GM12875 (cell line): ENCODE data around the gene RARRES2.

ENCODE experiments used
- H3K4me3 ChIP-seq: one replicate; pipeline ENCODE4 v1.5.1; 2011; ENCODE audit warnings: low read depth, low read length, control low read depth
- TF ChIP-seq, protein P1 (sequence below): IDR thresholded peaks from 2 replicates; pipeline ENCODE4 v1.5.1; 2011; ENCODE audit warnings: low read depth, mild to moderate bottlenecking, control low read depth, inconsistent platforms, low read length, moderate library complexity, borderline replicate concordance; ENCODE audit not compliant: insufficient read depth

RARRES2 gene

DNA sequence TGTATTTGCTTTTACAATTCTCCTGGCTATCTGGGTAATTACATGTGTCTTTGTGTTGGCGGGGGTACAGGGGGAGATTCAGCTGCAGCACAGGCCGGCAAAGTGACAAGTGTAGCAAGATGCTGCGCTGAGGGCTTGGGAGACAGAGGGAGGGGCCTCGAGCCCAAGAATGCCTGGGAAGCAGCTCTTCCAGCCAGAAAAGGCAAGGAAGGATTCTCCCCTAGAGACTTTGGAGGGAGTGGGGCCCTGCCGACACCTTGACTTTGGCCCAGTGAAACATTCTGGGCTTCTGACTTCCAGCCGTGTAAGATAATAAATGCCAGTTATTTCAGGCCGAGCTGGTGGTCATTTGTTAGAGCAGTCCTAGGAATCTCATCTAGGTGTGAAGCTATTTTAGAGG, 20.0 kb upstream of the RARRES2 start:
- H3K4me3 ChIP-seq, result no peak overlapping the region
- TF ChIP-seq, protein P1, sequence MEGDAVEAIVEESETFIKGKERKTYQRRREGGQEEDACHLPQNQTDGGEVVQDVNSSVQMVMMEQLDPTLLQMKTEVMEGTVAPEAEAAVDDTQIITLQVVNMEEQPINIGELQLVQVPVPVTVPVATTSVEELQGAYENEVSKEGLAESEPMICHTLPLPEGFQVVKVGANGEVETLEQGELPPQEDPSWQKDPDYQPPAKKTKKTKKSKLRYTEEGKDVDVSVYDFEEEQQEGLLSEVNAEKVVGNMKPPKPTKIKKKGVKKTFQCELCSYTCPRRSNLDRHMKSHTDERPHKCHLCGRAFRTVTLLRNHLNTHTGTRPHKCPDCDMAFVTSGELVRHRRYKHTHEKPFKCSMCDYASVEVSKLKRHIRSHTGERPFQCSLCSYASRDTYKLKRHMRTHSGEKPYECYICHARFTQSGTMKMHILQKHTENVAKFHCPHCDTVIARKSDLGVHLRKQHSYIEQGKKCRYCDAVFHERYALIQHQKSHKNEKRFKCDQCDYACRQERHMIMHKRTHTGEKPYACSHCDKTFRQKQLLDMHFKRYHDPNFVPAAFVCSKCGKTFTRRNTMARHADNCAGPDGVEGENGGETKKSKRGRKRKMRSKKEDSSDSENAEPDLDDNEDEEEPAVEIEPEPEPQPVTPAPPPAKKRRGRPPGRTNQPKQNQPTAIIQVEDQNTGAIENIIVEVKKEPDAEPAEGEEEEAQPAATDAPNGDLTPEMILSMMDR, result no peak

GRCh38 chr7:150360363-150361058, 19.1 kb upstream of the RARRES2 start:
- H3K4me3 ChIP-seq, result no peak overlapping the region
- TF ChIP-seq, protein P1, result no peak

DNA sequence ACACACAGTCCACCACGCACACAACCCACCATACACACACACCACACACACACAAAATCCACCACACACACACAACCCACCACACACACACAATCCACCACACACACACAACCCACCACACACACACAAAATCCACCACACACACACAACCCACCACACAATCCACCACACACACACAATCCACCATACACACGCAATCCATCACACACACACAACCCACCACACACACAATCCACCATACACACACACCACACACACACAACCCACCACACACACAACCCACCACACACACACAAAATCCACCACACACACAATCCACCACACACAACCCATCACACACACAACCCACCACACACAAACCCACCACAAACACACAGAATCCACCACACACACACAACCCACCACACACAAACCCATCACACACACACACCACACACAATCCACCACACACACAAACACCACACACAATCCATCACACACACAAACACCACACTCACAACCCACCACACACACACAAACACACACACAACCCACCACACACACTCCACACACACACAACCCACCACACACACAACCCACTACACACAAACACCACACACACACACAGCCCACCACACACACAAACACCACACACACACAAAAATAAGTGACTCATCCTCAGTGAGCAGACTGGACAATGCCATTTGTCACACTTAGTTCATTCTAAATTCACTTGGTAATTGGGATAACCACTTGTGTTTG, 18.4 kb upstream of the RARRES2 start:
- TF ChIP-seq, protein P1, result no peak
- H3K4me3 ChIP-seq, result no peak overlapping the region

DNA sequence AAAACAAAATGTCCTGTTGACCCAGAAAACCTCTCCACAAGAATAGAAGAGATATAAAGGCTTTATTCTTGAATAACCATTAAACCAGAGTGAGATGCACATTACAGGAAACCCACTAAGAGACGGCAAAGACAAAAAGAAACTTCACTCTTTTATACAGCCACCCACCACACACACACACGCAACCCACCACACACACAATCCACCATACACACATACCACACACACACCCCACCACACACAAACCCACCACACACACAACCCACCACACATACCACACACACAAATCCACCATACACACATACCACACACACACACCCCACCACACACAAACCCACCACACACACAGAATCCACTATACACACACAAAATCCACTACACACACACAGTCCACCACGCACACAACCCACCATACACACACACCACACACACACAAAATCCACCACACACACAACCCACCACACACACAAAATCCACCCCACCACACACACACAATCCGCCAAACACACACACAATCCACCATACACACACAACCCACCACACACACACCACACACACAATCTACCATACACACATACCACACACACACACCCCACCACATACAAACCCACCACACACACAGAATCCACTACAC, 17.7 kb upstream of the RARRES2 start:
- TF ChIP-seq, protein P1, result no peak
- H3K4me3 ChIP-seq, result no peak overlapping the region

DNA sequence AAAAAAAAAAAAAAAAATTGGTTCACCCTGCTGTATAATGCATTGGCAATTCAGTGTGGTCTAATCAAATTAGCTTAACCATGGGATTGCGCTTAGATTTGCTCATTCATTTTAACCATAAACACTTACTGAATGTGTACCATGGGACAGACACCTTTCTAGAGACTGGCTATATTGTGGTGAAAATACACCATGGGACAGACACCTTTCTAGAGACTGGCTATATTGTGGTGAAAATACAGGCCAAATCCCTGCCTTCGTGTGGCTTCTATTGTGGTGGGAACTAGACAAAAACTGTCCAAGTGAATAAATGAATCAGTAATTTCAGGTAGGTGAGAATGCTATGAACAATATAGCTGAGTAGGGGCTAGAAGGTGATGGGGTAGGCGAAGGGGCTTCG, 17.0 kb upstream of the RARRES2 start:
- TF ChIP-seq, protein P1, result no peak

DNA sequence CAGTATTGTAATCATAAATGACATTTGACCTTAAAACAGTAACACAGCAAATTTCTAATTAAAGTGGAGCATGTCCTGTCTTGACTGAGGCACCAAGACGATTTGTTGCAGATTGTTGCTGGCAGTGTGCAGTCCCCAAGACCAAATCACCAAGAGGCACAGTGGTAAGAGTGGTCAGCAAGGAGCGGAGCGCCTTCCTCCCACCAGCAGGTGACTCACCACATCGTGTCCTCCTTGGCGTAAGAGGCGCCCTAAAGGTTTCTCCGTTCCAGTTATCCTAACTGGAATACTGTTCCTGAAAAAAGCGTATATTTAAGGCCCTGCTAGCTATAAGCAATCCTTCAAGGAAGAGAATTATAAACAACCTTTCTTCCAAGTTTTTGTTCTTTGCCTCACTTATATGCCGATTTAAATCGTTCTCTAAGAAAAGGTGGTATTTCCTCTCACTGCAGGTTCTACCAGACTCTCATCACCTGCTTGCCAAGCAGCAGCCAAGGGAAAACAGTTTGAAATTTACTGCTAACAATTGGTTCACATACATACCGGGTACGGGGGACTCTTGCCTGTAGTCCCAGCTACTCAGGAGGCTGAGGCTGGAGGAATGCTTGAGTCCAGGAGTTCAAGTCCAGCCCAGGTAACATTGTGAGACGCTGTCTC, 16.5 kb upstream of the RARRES2 start:
- TF ChIP-seq, protein P1, result no peak
- no peak overlapping the region for H3K4me3 ChIP-seq

More for the DNA sequence above, 17.0 kb upstream of the RARRES2 start:
- H3K4me3 ChIP-seq, result no peak overlapping the region
